Measurements from ENCODE around the gene TTC9B.
"Not testable (repeated sequence)": the region's sequence is repeated elsewhere in the genome, so short reads cannot be mapped to it uniquely, and the experiment has no call there.

Gene TTC9B

GRCh38 chr19:40200341-40201099 is 17.7 kb downstream of the TTC9B start:
- no peak for DNase-seq (ENCODE audit: low spot score in 2 of 2)
- ATAC-seq (ENCODE audit: low read depth) = no peak
- H3K4me1 Mint-ChIP-seq = peaks cover 6% of the 10 kb centered on the region

GRCh38 chr19:40198272-40198990 is 19.8 kb downstream of the TTC9B start:
- Mint-ChIP-seq H3K27me3 (no peaks in the 10 kb centered on the region), H3K9me3 (no peaks in the 10 kb centered on the region), H3K4me3 (no peak overlapping the region), H3K36me3 (peaks cover 7% of the 10 kb centered on the region), H3K27ac (no peak overlapping the region), H3K4me1 (peaks cover 15% of the 10 kb centered on the region)
- DNase-seq (ENCODE audit: low spot score in 2 of 2) = no peak
- no peak for ATAC-seq (ENCODE audit: low read depth)

More at GRCh38 chr19:40200341-40201099, 17.7 kb downstream of the TTC9B start:
- H3K36me3 Mint-ChIP-seq = peaks cover 16% of the 10 kb centered on the region
- H3K27me3 Mint-ChIP-seq = no peaks in the 10 kb centered on the region
- H3K4me3 Mint-ChIP-seq = no peak overlapping the region
- no peaks in the 10 kb centered on the region for H3K9me3 Mint-ChIP-seq
- no peak overlapping the region for H3K27ac Mint-ChIP-seq

GRCh38 chr19:40193587-40193849 is 24.7 kb downstream of the TTC9B start:
- Mint-ChIP-seq H3K36me3 (no peaks in the 10 kb centered on the region), H3K27me3 (no peaks in the 10 kb centered on the region), H3K27ac (no peak overlapping the region), H3K4me1 (peaks cover 23% of the 10 kb centered on the region), H3K9me3 (no peaks in the 10 kb centered on the region), H3K4me3 (peak overlapping the region; percentile 22)
- DNase-seq (ENCODE audit: low spot score in 2 of 2) (no peak), ATAC-seq (ENCODE audit: low read depth) (no peak)

GRCh38 chr19:40192758-40193586 is 25.2 kb downstream of the TTC9B start:
- peaks cover 22% of the 10 kb centered on the region for H3K4me1 Mint-ChIP-seq
- ATAC-seq (ENCODE audit: low read depth) (no peak), DNase-seq (ENCODE audit: low spot score in 2 of 2) (no peak)
- no peaks in the 10 kb centered on the region for H3K27me3 Mint-ChIP-seq
- no peak overlapping the region for H3K27ac Mint-ChIP-seq
- peak overlapping the region; percentile 73 for H3K4me3 Mint-ChIP-seq
- no peaks in the 10 kb centered on the region for H3K36me3 Mint-ChIP-seq
- H3K9me3 Mint-ChIP-seq = no peaks in the 10 kb centered on the region

GRCh38 chr19:40191836-40192646 is 26.1 kb downstream of the TTC9B start:
- Mint-ChIP-seq H3K4me1 (peaks cover 20% of the 10 kb centered on the region), H3K36me3 (no peaks in the 10 kb centered on the region), H3K9me3 (no peaks in the 10 kb centered on the region), H3K27me3 (no peaks in the 10 kb centered on the region), H3K27ac (no peak overlapping the region), H3K4me3 (peak overlapping the region; percentile 73)
- ATAC-seq (ENCODE audit: low read depth) (peak; percentile 10), DNase-seq (ENCODE audit: low spot score in 2 of 2) (peak; percentile 5 to 22)

- peak within 1 kb of the TSS; percentile 89 for H3K4me3 Mint-ChIP-seq
- peak; percentile 68 to 87 for DNase-seq (ENCODE audit: low spot score in 2 of 2)
- H3K4me1 Mint-ChIP-seq = peaks cover 20% of the 10 kb centered on the region
- no peaks in the 10 kb centered on the region for H3K36me3 Mint-ChIP-seq
- no peaks in the 10 kb centered on the region for H3K27me3 Mint-ChIP-seq
- no peaks in the 10 kb centered on the region for H3K9me3 Mint-ChIP-seq
- peak; percentile 84 for ATAC-seq (ENCODE audit: low read depth)
- peak within 1 kb of the TSS; percentile 88 for H3K27ac Mint-ChIP-seq
Observed at GRCh38 chr19:40190891-40191835, 27.0 kb downstream of the TTC9B start, which contains the start of gene MAP3K10. Gene MAP3K10, plus strand, starts transcription at chr19:40191426. Its CDS starts 606 bp downstream, at chr19:40192032.

- Mint-ChIP-seq H3K4me3 (no peak overlapping the region), H3K27me3 (peaks cover 7% of the 10 kb centered on the region), H3K4me1 (no peaks in the 10 kb centered on the region), H3K9me3 (no peaks in the 10 kb centered on the region), H3K36me3 (no peaks in the 10 kb centered on the region), H3K27ac (no peak overlapping the region)
- DNase-seq (ENCODE audit: low spot score in 2 of 2) (no peak), ATAC-seq (ENCODE audit: low read depth) (no peak)
Observed at GRCh38 chr19:40184273-40184672, 33.9 kb downstream of the TTC9B start.

GRCh38 chr19:40178756-40179155 is 39.4 kb downstream of the TTC9B start:
- no peak overlapping the region for H3K4me3 Mint-ChIP-seq
- H3K4me1 Mint-ChIP-seq = no peaks in the 10 kb centered on the region
- peaks cover 4% of the 10 kb centered on the region for H3K9me3 Mint-ChIP-seq
- no peak for DNase-seq (ENCODE audit: low spot score in 2 of 2)
- no peaks in the 10 kb centered on the region for H3K36me3 Mint-ChIP-seq
- peaks cover 16% of the 10 kb centered on the region for H3K27me3 Mint-ChIP-seq
- no peak for ATAC-seq (ENCODE audit: low read depth)
- no peak overlapping the region for H3K27ac Mint-ChIP-seq

- H3K9me3 Mint-ChIP-seq = peaks cover 4% of the 10 kb centered on the region
- H3K4me1 Mint-ChIP-seq = no peaks in the 10 kb centered on the region
- H3K36me3 Mint-ChIP-seq = no peaks in the 10 kb centered on the region
- H3K4me3 Mint-ChIP-seq = no peak overlapping the region
- H3K27me3 Mint-ChIP-seq = peaks cover 16% of the 10 kb centered on the region
- H3K27ac Mint-ChIP-seq = no peak overlapping the region
- DNase-seq (ENCODE audit: low spot score in 2 of 2) (no peak), ATAC-seq (ENCODE audit: low read depth) (no peak)
Observed at GRCh38 chr19:40177286-40178070, 40.7 kb downstream of the TTC9B start.

- Mint-ChIP-seq H3K4me1 (no peaks in the 10 kb centered on the region), H3K4me3 (no peak overlapping the region), H3K36me3 (no peaks in the 10 kb centered on the region), H3K9me3 (peaks cover 4% of the 10 kb centered on the region), H3K27me3 (peaks cover 16% of the 10 kb centered on the region), H3K27ac (no peak overlapping the region)
- DNase-seq (ENCODE audit: low spot score in 2 of 2) (no peak), ATAC-seq (ENCODE audit: low read depth) (no peak)
Observed at GRCh38 chr19:40175820-40176219, 42.4 kb downstream of the TTC9B start.

GRCh38 chr19:40174092-40174491 is 44.1 kb downstream of the TTC9B start:
- Mint-ChIP-seq H3K4me1 (no peaks in the 10 kb centered on the region), H3K27ac (no peak overlapping the region), H3K36me3 (no peaks in the 10 kb centered on the region), H3K27me3 (peaks cover 11% of the 10 kb centered on the region), H3K9me3 (peaks cover 4% of the 10 kb centered on the region), H3K4me3 (no peak overlapping the region)
- no peak for ATAC-seq (ENCODE audit: low read depth)
- DNase-seq (ENCODE audit: low spot score in 2 of 2) = no peak

GRCh38 chr19:40171293-40171692 is 46.9 kb downstream of the TTC9B start:
- not testable (repeated sequence) for H3K36me3 Mint-ChIP-seq; DNase-seq (ENCODE audit: low spot score in 2 of 2); H3K9me3 Mint-ChIP-seq; H3K27ac Mint-ChIP-seq; ATAC-seq (ENCODE audit: low read depth); H3K27me3 Mint-ChIP-seq; H3K4me3 Mint-ChIP-seq; H3K4me1 Mint-ChIP-seq
